Pulmonary artery endothelial cell (primary cell): ENCODE results near the gene GPR37L1. TPM values are rescaled to one million over a fixed set of nuclear protein-coding genes. Genes with fewer than 3 reads are reported as not detected.

Experiments
- DNase-seq: peaks from one replicate; pipeline ENCODE4 v3.0.0-alpha.2; 2011; ENCODE audit warnings: low read depth, low spot score
- total RNA-seq: library from RNA; depleted of rRNA; stranded (reverse); fragments of >200 nt; gene quantifications from 2 replicates; pipeline ENCODE4 v1.2.3, GENCODE V29; 2014

The GPR37L1 gene
- total RNA-seq, 1 donor from 2014 or later, result not detected

DNA sequence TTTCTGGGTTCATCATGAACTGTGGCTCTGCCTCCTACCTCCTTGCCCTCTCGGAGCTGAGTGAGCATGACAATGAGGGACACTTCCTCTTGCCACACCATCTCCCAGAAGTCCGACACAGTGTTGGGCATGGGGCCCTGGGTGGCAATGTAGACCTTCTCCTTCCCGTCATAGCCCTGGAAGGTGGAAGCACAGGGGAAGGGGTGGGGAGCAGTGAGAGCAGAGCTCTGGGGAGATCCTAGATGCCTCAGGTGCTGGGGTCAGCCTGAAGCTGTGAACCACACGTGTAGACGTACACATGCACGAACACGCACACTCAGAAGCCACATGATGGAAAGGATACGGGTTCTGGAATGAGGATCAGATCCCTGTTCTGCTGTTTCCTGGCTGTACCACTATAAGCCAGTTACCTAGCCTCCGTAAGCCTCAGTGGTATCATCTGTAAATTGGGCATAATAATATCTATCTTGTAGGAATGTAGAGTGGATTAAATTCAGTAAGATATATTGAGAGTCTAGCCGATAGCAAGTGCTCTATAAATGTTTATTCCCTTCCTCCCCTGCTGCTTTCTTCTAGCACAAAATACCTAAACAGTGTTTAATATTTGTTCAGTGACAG lies 31.5 kb downstream of the GPR37L1 start:
- no peak for DNase-seq

DNA sequence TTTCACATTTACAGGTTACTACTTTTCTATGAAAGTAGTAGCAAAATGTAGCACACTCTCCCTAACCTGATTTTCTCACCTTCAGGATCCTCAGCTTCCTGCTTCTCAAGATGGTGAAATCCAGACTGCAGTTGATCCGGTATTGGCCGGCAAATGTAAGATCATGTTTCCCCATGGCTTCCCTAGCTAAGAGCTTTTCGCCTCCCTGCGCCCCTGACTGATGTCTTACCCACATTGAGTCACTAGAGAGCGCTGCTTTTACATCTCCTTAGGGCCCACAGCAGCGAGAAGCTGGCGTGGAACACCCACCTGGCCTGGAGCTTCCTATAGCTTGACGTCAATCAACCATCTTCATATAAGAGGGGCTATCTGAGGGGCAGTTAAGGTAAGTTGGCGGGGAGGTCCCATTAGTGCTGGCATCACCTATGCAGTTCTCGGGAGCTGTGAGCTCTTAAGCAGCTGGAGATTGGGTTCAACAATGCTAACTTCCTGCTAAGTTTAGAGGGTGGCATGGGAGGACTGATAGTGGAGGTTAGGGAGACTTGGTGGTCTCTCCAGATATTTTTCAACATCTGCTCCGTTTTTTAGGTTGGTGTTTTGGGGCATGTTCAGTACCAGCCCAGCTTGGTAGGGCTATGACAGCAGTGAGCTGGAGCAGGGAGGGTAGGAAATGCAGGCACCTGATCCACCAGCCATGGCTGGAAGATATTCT lies 32.2 kb downstream of the GPR37L1 start:
- DNase-seq, result no peak

DNA sequence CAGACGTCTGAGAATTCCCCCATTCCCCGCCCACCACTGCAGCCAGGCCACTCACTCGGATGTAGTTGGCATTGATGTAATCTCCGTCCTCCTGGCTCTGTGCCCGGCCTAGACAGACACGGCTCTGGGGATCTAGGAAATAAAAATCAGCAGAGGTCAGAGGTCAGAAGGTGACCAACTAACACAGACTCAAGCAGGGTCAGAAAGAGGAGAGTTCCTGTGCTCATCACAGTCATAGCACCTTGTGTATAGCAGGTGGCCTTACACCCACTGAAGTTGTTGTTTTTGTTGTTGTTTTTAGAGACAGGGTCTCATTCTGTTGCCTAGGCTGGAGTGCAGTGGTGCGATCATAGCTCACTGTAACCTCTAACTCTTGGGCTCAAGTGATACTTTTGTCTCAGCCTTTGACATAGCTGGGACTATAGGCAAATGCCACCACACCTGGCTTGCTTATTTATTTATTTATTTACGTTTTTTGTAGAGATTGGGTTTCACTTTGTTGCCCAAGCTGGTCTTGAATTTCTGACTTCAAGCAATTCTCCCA lies 32.8 kb downstream of the GPR37L1 start:
- no peak for DNase-seq

- no peak for DNase-seq
These were observed 33.9 kb downstream of the GPR37L1 start for GRCh38 chr1:202156590-202156989.

DNA sequence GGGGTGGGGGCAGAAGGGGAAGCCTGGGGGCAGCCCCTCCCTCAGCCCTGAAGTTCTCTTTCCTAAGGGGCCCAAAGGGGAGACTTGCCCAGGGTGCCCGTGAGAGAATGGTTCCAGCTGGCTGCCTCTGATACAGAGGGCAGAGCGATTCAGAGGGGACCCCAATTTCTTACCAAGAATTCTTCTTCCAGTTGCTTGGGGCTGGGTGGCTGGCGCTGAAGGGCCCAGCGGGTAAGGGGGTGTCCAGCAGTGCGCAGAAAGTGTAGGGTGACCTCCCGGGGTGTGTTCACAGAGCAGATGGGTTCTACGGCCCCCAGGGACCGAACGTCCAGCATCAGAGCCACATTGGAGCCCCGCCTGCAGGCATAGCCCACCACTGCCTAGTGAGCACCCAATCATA lies 35.2 kb downstream of the GPR37L1 start:
- no peak for DNase-seq

DNA sequence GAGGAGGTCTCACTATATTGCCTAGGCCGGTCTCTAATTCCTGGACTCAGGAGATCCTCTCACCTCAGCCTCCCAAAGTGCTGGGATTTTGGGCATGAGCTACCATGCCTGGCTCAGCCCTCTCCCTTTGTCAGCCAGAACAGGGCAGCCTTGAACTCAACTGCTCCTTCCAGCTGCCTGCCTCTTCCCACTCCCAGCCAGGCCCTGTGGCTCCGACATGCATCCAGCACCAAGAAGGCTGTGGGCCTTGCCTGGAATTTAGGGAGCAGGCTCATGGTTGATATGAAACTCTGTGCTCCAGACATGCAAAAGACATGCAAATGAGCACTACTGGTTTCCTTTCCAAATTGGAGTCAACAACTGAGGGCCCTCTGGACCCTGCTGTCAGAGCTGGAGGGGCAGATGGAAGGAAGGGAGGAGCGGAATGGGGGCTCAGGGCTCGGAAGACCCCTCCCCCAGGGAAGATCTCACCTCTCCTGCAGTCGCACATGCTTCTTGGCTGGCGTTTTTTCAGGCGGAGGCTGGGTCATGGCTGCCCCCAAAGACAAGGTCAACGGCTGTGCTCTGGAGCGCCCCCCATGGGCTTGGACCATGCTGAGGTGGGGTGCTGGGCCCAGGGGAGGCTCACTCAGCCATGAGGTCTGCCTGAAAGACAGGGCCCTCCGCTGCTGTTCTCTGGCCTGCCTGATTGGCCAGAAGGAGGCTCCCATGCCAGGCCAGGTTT lies 36.3 kb downstream of the GPR37L1 start:
- no peak for DNase-seq

DNA sequence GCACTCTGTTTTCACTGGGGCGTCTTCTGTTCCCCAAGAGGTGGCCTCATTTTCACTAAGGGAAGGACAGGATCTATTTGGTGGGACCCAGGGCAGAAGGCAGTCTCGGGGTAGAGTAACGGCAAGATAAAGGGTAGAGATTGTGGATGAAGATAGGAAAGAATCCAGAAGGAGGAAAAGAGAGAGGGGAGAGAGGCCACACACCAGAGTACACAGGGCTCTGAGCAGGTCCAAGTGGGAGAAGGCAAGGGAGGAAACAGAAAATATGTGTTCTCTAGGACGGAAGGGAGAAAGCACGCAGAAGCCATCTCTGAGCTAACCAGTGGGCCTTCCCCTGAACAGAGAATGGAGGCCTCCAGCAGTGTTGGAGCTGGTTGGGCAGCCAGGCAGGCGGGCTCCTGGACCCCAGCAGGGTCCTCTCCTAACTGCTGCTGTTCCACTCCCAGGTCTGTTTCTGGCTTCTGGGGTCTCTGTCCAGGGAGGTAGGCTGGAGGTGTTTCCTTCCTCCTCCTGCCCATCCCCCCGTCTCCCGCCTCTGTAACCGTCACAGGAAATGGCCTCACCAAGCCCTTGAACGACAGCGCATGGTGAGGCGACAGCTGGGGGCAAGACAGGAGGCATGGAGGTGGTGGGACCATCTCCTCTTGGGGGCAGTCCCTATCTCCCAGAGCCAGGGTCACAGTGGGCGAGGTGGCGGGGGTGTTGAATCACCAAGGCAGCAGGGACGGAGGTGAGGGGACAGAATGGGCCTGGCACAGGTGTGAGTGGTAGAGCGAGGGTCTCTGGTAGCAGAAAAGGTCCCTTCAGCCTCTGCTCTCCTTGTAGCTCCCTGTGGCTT lies 37.0 kb downstream of the GPR37L1 start:
- no peak for DNase-seq

DNA sequence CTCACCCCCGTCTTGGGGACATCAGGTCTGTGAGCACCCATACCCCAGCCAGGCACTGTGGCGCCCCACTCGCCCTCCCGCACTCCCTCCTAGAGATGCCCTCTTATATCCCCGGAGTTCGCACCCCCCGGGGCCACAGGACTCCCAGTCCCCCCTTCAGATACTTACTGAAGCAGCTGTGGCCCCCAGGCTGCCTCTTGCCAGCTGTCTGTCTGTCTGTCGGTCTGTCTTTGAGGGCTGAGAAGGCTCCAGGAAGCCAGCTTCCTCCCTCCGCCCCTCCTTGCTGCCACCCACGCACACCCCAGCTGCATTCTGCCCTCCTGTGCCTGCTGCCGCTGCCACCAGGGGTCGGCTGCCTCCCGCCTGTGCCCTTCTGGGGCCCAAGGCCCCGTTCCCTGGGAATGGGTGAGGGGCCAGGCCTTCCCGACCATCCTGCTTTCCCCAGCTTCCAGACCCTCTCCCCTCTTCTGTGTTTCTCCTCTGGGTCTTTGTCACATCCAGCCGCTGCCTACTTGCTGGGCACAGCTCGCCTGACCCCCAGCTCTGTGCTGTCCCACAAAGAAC lies 37.7 kb downstream of the GPR37L1 start, which contains the start of gene PTPN7:
Gene PTPN7, minus strand, starts transcription at position 226 of the 564 bp plus-strand sequence. CDS start 1,200 bp downstream, outside the sequence.
- no peak for DNase-seq

DNA sequence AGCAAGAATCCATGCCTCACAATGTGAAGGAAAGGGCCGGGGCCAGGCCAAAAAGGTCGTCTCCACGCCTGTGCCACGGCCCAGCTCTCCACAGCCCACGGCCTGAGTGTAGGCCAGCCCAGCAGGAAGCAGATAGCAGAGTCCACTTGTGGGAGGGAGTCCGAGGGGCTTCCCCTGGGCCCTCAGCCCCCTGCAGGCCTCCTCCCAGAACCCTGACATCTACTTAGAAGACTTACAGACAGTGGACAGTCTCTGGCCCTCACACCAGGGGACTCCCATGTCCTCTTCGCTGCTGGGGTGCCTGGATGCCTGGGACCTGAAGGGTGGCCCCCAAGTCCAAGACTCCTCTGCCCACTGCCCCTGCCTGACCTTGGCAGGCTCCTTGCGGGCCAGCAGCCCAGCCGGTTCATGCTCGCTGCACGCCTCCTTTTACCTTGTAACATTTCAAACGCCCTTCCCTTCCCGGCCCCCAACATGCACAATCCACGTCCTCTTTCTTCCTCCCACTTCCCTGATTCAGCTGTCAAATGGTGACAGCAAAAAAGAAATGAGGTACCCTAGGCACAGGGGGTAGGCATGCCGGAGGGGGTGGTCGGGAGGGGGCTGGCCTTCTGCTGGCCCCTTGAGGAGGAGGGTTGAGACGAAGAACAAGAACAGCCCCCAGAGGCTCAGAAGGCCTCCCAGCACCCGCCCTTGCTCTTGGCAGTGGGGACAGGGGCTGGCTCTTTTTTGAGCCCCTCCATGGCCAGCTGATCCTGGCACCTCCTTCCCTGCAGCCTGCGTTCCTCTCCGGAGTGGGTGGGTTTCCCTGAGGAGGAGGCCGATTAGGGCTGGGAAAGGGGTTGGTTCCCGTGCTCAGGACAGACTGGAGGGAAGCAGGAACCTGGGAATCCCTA lies 38.7 kb downstream of the GPR37L1 start:
- DNase-seq, result no peak

DNA sequence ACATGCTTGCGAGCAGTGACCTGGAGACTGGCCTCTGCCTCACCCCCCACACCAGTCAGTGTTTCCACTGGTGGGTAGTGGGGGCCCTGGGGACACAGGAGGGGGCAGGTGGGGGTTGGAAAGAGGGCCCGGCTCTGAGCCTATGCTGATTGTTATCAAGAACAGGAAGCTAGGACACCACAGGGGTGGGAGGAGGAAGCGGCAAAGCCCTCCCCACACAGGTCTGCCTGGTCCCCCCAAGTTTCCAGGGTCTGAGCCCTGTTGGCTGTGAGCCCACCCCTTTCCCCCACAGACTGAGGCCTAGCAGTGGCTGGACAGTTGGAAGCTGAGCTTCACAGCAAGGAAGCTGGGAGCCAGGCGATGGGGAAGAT lies 39.3 kb downstream of the GPR37L1 start:
- no peak for DNase-seq

- no peak for DNase-seq
These were observed 39.9 kb downstream of the GPR37L1 start for GRCh38 chr1:202162418-202163280.

- DNase-seq, result no peak
These were observed 40.9 kb downstream of the GPR37L1 start for GRCh38 chr1:202163281-202164270.

DNA sequence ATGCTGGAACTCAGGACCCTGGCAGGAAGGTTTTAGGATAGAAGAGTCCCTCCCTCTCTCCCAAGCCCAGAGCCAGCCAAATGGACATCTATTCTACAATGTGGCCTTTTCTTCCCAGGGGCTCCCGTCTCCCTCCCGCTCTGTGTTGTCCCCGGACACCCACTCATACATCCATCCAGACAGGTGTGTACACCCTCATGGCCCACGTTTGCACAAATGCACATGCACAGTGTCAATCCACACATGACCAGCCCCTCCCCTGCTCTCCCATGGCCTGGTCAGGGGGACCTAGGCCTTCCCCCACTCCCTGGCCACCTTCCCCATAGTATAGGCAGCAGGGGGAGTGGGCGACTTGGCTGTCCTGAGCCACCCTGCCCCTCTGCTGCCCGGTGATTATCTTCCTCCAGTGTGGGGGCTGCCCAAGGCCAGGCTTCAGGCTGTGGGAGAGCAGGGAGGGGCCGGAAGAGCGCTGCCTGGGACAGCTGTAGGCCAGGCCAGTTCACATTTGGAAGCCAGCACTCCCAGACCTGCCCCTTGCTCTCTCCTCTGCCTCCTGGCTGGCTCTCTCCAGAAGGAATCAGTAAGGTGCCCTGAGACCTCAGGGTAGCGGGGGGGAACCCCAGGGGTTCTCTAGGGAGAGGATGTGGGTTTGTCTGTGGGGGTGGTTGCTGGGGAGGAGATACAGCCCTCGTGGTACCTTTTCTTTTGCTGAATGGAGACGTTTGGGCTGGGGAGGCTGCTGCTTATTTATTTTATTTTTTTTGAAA lies 41.7 kb downstream of the GPR37L1 start:
- DNase-seq, result no peak

GRCh38 chr1:202165267-202165941 lies 42.7 kb downstream of the GPR37L1 start:
- DNase-seq, result no peak

DNA sequence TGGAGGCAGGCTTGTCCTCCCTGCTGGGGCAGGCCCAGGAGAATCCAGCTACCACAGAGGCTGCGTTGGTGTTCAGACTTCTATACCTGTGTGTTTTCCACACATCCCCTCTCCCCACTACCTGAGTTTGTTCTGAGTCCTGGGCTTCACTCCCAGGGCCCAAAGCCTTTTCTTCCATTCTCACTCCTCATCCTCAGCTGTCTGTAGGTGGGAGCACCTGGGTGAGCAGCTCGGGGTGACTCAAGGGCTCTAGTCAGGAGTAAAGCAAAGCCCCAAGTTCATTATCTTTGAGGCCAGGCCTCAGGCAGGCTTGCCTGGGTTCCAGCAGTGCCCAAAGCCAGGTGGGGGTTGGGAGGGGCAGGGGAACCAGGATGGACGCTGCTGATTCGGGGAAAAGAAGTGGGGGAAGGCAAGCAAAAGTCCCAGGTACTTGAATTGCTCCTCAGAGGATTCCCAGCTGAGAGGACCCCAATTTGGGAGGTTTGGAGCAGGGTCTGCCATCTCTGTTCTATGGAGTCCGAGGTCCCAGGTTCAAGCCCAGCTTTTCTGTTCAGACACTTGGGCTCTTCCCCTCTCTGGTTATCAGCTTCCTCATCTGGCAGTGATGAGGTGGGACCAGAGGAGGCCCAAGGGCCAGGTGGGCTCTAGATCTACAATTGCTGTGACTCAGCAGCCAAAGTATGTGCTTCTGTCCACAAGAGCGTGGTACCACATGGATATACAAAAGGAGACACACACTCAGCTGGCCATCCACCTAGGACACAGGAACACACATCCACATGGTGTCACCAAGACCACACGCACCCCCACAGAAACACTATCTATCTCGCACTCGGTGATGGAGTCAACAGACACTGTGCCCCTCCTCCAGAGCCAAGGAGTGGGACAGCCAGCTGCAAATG lies 43.5 kb downstream of the GPR37L1 start:
- DNase-seq, result no peak
